WTC11 (cell line): ENCODE results near the gene ALLC. TPM values are rescaled to one million over a fixed set of nuclear protein-coding genes. Genes with fewer than 3 reads are reported as not detected.

ENCODE experiments used
- ATAC-seq: fragments of 200-7000 bp; cut with Tn5 transposase; 2 replicates; pipeline ENCODE4 v1.10.0; 2021; ENCODE audit warnings: mild to moderate bottlenecking, moderate library complexity
- CTCF ChIA-PET: fragments of 300-600 bp; sonication (Branson Sonifier 250); formaldehyde crosslinking; loops from one replicate; lab custom pipeline; 2021; ENCODE audit warnings: antibody characterized with exemption; lab: Charles Lee
- POLR2A ChIA-PET: fragments of 350-600 bp; sonication (Branson Sonifier 250); formaldehyde crosslinking; loops from one replicate; lab custom pipeline; 2021; ENCODE audit warnings: antibody characterized with exemption; lab: Charles Lee
- DNase-seq: peaks from one replicate; pipeline ENCODE4 v3.0.0; 2021; ENCODE audit warnings: low spot score
- H3K27ac Mint-ChIP-seq: 2 replicates; pipeline ENCODE4 v1.8.0; 2021; ENCODE audit warnings: mixed read lengths
- H3K27me3 Mint-ChIP-seq: 2 replicates; pipeline ENCODE4 v1.8.0; 2021; ENCODE audit warnings: low read depth, mild to moderate bottlenecking, moderate library complexity, mixed read lengths
- H3K36me3 Mint-ChIP-seq: 2 replicates; pipeline ENCODE4 v1.8.0; 2021; ENCODE audit warnings: mixed read lengths
- H3K4me1 Mint-ChIP-seq: 2 replicates; pipeline ENCODE4 v1.8.0; 2022; ENCODE audit warnings: mixed read lengths
- H3K4me3 Mint-ChIP-seq: 2 replicates; pipeline ENCODE4 v1.8.0; 2021; ENCODE audit warnings: mild to moderate bottlenecking, moderate library complexity, mixed read lengths
- H3K9me3 Mint-ChIP-seq: 2 replicates; pipeline ENCODE4 v1.8.0; 2021; ENCODE audit warnings: mixed read lengths
- ARID4B ChIP-seq: sonication (generic); formaldehyde crosslinking; IDR thresholded peaks from 2 replicates; pipeline ENCODE4 v1.8.0; 2023; ENCODE audit warnings: missing genetic modification reagents, mild to moderate bottlenecking, borderline replicate concordance
- CTCF ChIP-seq: fragments of 200-600 bp; IDR thresholded peaks from 2 replicates; pipeline ENCODE4 v1.8.0; 2022; ENCODE audit warnings: antibody characterized with exemption
- E2F1 ChIP-seq: sonication (generic); formaldehyde crosslinking; IDR thresholded peaks from 2 replicates; pipeline ENCODE4 v1.8.0; 2022; ENCODE audit warnings: mild to moderate bottlenecking, missing genetic modification reagents
- E2F5 ChIP-seq: sonication (generic); formaldehyde crosslinking; IDR thresholded peaks from 2 replicates; pipeline ENCODE4 v1.8.1; 2022; ENCODE audit warnings: mild to moderate bottlenecking, moderate library complexity, missing genetic modification reagents
- ELF4 ChIP-seq: sonication (generic); formaldehyde crosslinking; IDR thresholded peaks from 2 replicates; pipeline ENCODE4 v1.8.1; 2022; ENCODE audit warnings: low read depth, mild to moderate bottlenecking, moderate library complexity, missing genetic modification reagents
- GTF2I ChIP-seq: fragments of 250-450 bp; sonication (Bioruptor Pico); conservative IDR thresholded peaks from 2 replicates; pipeline ENCODE4 v1.4.0; 2021; ENCODE audit warnings: mild to moderate bottlenecking
- KAT7 ChIP-seq: sonication (generic); formaldehyde crosslinking; IDR thresholded peaks from 2 replicates; pipeline ENCODE4 v1.8.1; 2023; ENCODE audit warnings: missing genetic modification reagents, mild to moderate bottlenecking, borderline replicate concordance
- NR2C2 ChIP-seq: sonication (generic); formaldehyde crosslinking; IDR thresholded peaks from 2 replicates; pipeline ENCODE4 v1.8.0; 2022; ENCODE audit warnings: mild to moderate bottlenecking, missing genetic modification reagents
- PRDM15 ChIP-seq: sonication (generic); formaldehyde crosslinking; IDR thresholded peaks from 2 replicates; pipeline ENCODE4 v1.8.0; 2022; ENCODE audit warnings: missing genetic modification reagents
- TEAD4 ChIP-seq: sonication (generic); formaldehyde crosslinking; IDR thresholded peaks from 2 replicates; pipeline ENCODE4 v1.8.0; 2022; ENCODE audit warnings: mild to moderate bottlenecking, missing genetic modification reagents
- ZMAT4 ChIP-seq: fragments of 250-450 bp; sonication (Bioruptor Pico); IDR thresholded peaks from 2 replicates; pipeline ENCODE4 v1.9.0; 2021; ENCODE audit warnings: mild to moderate bottlenecking
- ZNF425 ChIP-seq: fragments of 250-450 bp; sonication (Bioruptor Pico); conservative IDR thresholded peaks from 2 replicates; pipeline ENCODE4 v1.9.0; 2021; ENCODE audit warnings: mild to moderate bottlenecking
- total RNA-seq: library from RNA; stranded (reverse); gene quantifications from 3 replicates; pipeline ENCODE4 v1.2.3, GENCODE V29; 2021

The ALLC gene
- total RNA-seq, 1 experiment from 2014 or later: not detected

- POLR2A ChIA-PET: no interaction called here
- CTCF ChIA-PET: no interaction called here
- no peaks in the 10 kb centered on the region for H3K27me3 Mint-ChIP-seq
- peaks cover 12% of the 10 kb centered on the region; the same call in 1 of the 2 replicates for H3K4me1 Mint-ChIP-seq
- H3K36me3 Mint-ChIP-seq: no peaks in the 10 kb centered on the region
- no peak overlapping the region for H3K4me3 Mint-ChIP-seq
- ATAC-seq: no peak
- DNase-seq: no peak
- H3K27ac Mint-ChIP-seq: no peak overlapping the region
- peaks cover 5% of the 10 kb centered on the region; the same call in 1 of the 2 replicates for H3K9me3 Mint-ChIP-seq
- TF ChIP-seq E2F5 (CRISPR knock-in tag): no peak
- TF ChIP-seq KAT7 (CRISPR knock-in tag): no peak
- no peak for TF ChIP-seq CTCF
- TF ChIP-seq ZNF425 (CRISPR knock-in tag): no peak
- TF ChIP-seq ZMAT4 (CRISPR knock-in tag): no peak
- no peak for TF ChIP-seq TEAD4
- no peak for TF ChIP-seq PRDM15
- no peak for TF ChIP-seq NR2C2 (CRISPR knock-in tag)
- no peak for TF ChIP-seq E2F1 (CRISPR knock-in tag)
- TF ChIP-seq GTF2I (CRISPR knock-in tag): no peak
- TF ChIP-seq ARID4B: no peak
- TF ChIP-seq ELF4: no peak
Observed at GRCh38 chr2:3631851-3632659, 25.9 kb upstream of the ALLC start.
